Retinal pigment epithelial cell (primary cell): ENCODE results near the gene FAM149A.
A peak's percentile ranks its signal among the peaks of the same experiment; 100 is the strongest.

ENCODE experiments used
- DNase-seq: peaks from one replicate; pipeline ENCODE4 v3.0.0-alpha.2; 2010; ENCODE audit warnings: low read depth
- H3K4me3 ChIP-seq: 2 replicates; pipeline ENCODE4 v1.5.1; 2011; ENCODE audit warnings: mild to moderate bottlenecking, low read length, control low read depth, moderate library complexity
- TF ChIP-seq, protein P1 (sequence below): conservative IDR thresholded peaks from 2 replicates; pipeline ENCODE4 v1.5.1; 2011; ENCODE audit warnings: low read depth, low read length, control low read depth, inconsistent platforms

The FAM149A gene

GRCh38 chr4:186105647-186106321, 1.3 kb downstream of the FAM149A start:
- DNase-seq, result no peak
- TF ChIP-seq, protein P1, sequence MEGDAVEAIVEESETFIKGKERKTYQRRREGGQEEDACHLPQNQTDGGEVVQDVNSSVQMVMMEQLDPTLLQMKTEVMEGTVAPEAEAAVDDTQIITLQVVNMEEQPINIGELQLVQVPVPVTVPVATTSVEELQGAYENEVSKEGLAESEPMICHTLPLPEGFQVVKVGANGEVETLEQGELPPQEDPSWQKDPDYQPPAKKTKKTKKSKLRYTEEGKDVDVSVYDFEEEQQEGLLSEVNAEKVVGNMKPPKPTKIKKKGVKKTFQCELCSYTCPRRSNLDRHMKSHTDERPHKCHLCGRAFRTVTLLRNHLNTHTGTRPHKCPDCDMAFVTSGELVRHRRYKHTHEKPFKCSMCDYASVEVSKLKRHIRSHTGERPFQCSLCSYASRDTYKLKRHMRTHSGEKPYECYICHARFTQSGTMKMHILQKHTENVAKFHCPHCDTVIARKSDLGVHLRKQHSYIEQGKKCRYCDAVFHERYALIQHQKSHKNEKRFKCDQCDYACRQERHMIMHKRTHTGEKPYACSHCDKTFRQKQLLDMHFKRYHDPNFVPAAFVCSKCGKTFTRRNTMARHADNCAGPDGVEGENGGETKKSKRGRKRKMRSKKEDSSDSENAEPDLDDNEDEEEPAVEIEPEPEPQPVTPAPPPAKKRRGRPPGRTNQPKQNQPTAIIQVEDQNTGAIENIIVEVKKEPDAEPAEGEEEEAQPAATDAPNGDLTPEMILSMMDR, result no peak
- peak overlapping the region; percentile 42 for H3K4me3 ChIP-seq

GRCh38 chr4:186107947-186108346, 3.4 kb downstream of the FAM149A start:
- TF ChIP-seq, protein P1, result no peak
- no peak overlapping the region for H3K4me3 ChIP-seq
- DNase-seq, result no peak

GRCh38 chr4:186108391-186108790, 3.9 kb downstream of the FAM149A start:
- no peak for DNase-seq
- TF ChIP-seq, protein P1, result no peak
- H3K4me3 ChIP-seq, result no peak overlapping the region

- TF ChIP-seq, protein P1, result no peak
- DNase-seq, result no peak
- H3K4me3 ChIP-seq, result no peak overlapping the region
Measured at GRCh38 chr4:186109245-186109644, 4.7 kb downstream of the FAM149A start.

GRCh38 chr4:186116697-186117096, 12.2 kb downstream of the FAM149A start:
- no peak overlapping the region for H3K4me3 ChIP-seq
- TF ChIP-seq, protein P1, result no peak
- no peak for DNase-seq

DNA sequence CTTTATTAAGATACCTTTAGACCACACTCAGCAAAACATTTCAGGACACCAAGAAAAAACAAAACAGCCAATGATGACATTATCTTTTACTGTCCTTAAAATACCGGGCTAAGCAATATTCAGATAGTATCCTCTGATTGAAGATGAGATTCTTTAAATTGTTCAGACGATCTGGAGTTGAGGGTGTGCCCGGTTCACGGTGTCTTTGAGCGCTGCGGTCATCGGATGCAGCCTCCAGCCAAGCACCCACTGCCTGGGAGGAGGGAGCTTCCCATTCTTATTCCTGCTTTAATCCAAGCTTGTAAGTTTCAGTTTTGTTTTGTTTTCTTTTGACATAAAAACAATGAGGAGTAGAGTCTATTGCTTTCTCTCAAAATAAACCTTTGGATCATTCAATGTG, 14.1 kb downstream of the FAM149A start:
- TF ChIP-seq, protein P1, result no peak
- no peak for DNase-seq
- H3K4me3 ChIP-seq, result no peak overlapping the region

GRCh38 chr4:186121057-186121456, 16.6 kb downstream of the FAM149A start:
- TF ChIP-seq, protein P1, result no peak
- no peak overlapping the region for H3K4me3 ChIP-seq
- no peak for DNase-seq
